ENCODE measurements around the gene REX1BD.

Gene REX1BD

GRCh38 chr19:18603255-18603957 lies 14.8 kb downstream of the REX1BD start:
- peak; percentile 70 for DNase-seq (ENCODE audit: low spot score)

DNA sequence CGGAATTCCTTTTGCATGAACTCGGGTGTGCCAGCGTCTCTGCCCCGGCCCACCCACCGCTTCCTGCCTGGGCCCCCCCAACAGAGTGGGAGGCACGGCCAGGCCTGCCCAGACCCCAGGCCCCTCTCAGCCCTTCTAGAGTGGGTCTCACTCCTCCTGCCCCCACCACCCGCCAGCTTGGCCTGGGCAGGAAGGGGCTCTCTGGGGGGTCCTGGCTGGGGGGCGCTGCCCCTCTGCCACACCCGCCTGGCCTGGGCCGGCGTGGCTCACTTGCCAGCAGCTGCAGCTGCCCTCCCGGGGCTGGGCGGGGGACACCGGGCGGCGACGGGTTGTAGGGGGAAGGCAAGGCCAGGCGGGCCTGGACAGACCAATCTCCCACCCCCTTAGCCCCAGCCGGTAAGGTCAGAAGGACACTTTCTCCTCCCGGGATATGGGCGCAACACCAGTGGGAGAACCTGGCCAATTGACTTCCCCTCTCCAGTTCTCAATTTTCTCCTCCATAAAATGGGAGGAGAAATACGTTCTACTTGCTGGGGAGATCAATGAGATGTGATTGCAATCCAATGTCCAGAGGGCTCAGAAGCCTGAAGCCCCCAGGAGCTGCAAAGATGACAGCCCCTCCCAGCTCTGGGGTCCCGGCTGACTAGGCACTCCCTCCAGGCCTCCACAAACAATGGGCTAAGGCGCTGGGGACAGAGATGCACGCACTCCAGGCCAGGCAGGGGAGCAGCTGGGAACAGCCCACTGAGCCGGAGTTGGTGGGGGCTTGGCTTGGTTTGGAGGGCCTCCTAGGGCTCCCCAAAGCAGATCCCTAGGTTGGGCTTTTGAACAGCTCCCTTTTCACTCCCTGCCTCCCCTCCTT lies 15.6 kb downstream of the REX1BD start:
- peak; percentile 67 for DNase-seq (ENCODE audit: low spot score)

DNA sequence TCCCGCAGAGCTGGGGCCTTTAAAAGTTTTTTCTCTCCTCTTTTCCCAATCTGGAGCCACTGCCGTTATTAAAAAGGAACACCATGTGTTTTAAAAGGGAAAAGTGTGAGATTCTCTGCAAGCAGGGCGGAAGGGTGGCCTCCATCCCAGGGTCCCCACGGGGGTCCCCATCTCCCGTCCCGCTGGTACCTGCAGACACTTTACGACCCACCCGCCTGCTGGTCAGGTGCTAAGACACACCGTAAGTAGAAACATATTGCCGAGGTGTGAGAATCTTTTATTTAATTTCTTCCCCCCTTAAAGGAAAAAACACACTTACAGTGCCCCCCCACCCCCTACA lies 16.2 kb downstream of the REX1BD start:
- no peak for DNase-seq (ENCODE audit: low spot score)

GRCh38 chr19:18605196-18605545 lies 16.6 kb downstream of the REX1BD start:
- DNase-seq (ENCODE audit: low spot score) = peak; percentile 51

DNA sequence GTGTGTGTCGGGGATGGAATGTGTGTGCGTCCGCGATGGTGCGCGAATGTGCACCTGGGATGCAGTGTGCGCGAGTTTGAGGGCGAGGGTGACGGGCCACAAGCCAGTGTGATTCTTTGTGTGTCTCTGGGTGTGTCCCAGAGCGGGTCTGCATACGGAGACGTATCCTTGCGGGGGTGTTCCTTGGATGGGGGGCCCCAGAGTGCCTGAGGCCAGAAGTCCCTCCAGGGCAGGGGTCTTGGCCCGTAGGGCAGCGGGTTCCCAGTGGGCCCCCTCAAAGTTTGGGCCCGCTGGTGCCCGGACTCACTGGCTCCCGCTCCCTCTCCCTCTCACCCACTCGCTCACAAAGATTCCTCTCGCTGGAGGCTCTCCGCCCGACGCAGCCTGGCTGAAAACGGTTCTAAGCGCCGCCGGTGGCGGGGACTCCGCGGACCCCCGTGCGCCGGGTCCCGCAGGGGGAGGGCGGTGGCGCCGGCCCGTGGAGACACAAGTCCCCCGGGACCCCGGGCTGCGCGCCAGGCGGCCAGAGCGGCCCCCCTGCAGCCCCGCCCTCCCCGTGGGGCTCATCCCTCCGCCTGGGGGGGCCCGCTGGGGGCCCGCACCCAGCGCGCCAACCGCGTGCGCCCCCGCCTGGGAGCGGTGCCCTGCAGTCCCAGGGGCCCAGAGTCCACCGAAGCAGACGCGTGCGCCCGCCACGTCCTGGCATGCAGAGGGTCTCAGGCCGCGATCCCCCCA lies 17.1 kb downstream of the REX1BD start:
- DNase-seq (ENCODE audit: low spot score) = peak; percentile 48

DNA sequence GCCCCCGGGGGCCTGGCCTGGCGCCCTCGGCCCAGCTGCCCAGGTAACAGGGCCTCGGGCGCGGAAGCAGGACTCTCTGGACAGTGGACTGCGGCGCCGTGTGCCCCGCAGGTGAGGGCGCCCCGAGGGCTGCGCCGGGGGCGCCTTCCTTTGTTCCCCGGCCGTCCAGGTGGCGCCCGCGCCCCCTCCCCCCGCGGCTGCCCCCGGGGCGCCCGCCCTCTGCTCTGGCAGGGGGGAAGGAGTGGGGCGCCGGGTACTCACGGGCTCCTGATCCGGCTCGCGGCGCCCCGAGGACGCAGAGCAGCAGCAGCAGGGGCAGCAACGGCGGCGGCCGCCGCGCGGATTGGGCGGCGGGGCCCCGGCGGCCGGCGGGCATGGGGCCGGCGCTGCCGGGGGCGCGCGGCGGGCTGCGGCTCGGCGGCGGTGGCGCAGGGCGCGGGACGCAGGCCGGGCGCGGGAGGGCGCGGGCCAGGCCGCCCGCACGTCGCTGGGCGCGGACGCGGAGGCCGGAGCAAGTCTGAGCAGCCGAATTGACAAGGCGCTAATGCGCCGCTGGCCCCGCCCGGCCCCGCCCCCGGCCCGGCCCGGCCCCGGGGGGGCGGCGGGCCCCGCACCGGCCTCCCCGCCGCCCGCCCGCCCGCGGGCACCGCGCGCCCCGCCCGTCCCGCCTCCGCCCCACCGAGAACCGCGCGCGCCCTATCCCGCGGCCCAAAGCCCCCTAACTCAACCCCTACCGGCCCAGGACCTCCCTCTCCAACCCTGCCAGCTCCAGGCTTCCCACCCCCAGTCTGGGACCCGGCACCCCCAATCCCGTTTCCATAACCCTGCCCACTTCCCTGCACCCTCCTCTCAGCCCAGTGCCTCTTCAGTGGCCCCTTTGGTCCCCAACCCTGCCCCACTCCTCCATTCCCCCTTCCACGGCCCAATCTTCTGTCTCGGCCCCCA lies 18.0 kb downstream of the REX1BD start, which contains the start of gene CRLF1:
CRLF1 (minus strand) TSS at position 519 of the 945 bp plus-strand sequence; CDS start at position 376, 143 bp downstream.
- DNase-seq (ENCODE audit: low spot score) = peak; percentile 49

DNA sequence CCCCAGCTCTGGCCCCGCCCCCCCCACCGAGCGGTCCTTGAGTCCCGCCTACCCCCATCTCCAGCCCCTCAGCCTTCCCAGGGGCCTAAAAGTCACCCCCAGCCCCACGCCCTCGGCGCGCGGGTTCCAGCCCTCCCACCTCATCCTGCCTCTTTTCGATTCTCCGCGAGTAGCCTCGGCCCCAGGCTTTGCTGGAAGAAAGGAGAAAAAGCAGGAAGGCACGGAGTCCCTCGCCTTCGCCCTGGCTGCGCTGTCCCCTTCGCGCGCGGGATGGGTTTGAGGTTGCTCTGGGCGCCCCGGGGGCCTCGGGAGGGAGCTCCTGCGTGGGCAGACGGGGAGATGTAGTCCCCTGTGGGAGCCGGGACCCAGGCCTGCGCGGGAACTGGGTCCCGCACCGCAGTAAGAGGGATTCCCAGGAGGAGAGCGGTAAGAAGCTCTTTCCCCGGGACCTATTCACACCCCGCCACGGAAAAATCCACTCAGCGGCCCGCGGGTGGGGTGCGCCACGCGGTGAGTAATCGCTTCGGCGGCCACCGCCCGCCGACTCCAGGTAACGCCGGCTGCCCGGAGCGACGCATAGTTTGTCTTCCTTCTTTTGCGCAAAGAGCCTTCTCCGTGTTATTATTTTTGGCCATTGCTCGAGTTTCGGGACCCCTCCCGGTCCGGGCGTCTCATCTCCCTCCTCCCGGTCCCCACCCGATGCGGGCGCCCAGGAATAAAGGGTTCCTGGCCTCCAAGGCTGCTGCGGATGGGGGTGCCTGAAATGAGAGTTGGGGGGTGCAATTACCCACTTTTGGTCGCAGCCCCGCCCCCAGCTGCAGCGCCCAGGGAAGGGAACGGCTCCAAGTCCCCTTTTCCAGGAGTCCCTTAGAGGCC lies 18.9 kb downstream of the REX1BD start:
- DNase-seq (ENCODE audit: low spot score) = peak; percentile 57

GRCh38 chr19:18608102-18608804 lies 19.7 kb downstream of the REX1BD start:
- no peak for DNase-seq (ENCODE audit: low spot score)

GRCh38 chr19:18608805-18609716 lies 20.5 kb downstream of the REX1BD start:
- no peak for DNase-seq (ENCODE audit: low spot score)

GRCh38 chr19:18609717-18610051 lies 21.1 kb downstream of the REX1BD start:
- DNase-seq (ENCODE audit: low spot score) = no peak

GRCh38 chr19:18610245-18610555 lies 21.6 kb downstream of the REX1BD start:
- DNase-seq (ENCODE audit: low spot score) = no peak

- peak; percentile 67 for DNase-seq (ENCODE audit: low spot score)
Observed at GRCh38 chr19:18610556-18611326, 22.1 kb downstream of the REX1BD start.

DNA sequence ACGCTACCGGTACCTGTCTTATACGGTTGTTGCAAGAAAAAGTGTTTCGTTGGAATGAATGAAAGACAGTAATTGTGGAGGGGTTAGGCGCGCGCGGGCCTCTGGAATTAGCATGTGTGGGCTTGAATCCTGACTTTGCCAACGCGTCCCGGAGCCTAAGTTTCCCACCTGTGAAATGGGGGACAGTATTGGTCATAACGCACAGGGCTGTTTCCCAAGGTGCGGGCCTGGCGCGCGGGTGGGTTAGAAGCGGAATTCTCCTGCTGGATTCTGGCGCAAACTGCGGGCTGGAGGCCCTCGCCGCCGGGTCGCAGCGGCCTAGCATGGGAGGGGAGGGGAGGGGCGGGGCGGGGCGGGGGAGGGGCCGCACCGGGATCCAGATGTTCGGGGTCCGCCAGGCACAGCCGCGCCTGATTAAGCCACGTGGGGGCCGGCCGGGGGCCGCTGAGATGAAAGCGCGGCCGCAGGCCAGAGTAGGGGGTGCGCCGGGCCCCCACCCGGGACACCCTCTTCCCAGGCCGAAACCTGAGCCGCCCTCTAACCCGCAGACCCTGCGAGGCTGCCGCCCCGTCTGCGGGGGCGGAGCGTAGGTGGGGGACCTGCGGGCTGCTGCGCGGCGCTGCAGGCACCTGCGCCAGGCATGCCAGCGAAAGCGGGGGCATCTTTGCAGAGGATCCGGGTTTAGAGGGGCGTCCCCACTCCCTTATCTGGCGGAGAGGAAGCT lies 22.9 kb downstream of the REX1BD start:
- DNase-seq (ENCODE audit: low spot score) = peak; percentile 75

DNA sequence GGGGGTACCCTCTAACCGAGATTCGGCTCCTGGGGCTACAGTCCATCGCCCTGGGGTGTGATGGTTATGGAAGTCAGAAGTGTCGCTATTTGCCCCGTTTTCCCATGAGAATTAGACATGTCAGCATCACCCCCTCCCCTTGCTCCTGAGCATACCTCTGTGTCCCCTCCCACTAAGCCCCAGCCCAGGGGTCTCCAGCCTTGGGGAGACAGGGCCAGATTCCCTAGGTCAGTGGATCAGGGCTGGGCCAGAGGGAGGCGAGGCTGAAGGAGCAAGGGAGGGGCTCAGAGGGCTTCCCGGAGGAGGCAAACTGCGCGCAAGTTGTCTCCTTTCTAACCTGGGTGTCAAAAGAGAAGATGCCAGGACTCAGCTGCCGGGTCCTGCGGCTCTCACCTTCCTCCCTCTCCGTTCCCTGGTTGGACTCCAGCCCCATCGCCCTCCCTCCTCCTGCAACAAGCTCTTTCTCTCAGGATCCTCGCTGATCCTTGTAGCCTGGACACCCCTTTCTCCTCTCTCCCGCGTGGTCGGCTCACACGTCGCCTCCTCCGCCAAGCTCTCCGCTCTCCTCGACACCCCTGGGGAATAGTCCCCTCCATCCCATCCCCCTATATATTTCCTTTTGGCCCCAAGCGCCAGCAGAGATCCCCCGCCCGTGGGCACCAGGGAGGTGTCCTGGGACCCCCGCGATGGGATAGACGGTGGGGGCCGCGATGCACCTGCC lies 23.6 kb downstream of the REX1BD start:
- DNase-seq (ENCODE audit: low spot score) = peak; percentile 52

- DNase-seq (ENCODE audit: low spot score) = peak; percentile 74
Observed at GRCh38 chr19:18612772-18613588, 24.4 kb downstream of the REX1BD start, which contains the start of gene TMEM59L. TMEM59L (plus strand) TSS chr19:18612870; CDS start chr19:18612959, 89 bp downstream.
